ENCODE measurements around the gene ZBTB40.

DNA sequence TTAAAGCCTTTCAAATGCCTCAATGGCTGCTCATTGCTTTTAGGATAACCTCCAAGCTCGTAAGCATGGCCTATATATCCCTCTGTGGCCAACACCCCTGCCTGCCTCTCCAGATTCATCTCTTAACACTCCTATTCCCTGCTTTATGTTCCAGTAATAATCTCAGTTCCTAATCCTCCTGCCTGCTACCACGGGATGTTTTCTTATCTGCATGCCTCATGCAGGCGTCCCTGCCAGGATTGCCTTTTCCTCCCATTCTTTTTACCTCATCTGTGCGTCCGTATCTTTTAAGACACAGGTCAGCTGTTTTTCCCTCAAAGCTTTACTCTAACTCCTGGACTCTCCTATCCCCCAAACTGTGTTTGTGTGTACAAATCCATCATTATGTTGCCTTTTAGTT is 36.1 kb downstream of the ZBTB40 start:
- no peak for TF ChIP-seq NKX3-1 (CRISPR knock-in tag; IDR thresholded peaks at IDR 0.05)
- no peak for TF ChIP-seq CTCF (CRISPR knock-in tag; IDR thresholded peaks at IDR 0.05)
- no peak for TF ChIP-seq KMT2B (CRISPR knock-in tag; IDR thresholded peaks at IDR 0.05)
- TF ChIP-seq POLR2A (IDR thresholded peaks at IDR 0.05; ENCODE audit: insufficient read depth in 1 of 2, low read depth in 2 of 2, low read length in 2 of 2) = no peak
- TF ChIP-seq FOXK2 (IDR thresholded peaks at IDR 0.05) = no peak
- TF ChIP-seq ZNF776 (CRISPR knock-in tag; IDR thresholded peaks at IDR 0.05) = no peak
- TF ChIP-seq, protein P1, sequence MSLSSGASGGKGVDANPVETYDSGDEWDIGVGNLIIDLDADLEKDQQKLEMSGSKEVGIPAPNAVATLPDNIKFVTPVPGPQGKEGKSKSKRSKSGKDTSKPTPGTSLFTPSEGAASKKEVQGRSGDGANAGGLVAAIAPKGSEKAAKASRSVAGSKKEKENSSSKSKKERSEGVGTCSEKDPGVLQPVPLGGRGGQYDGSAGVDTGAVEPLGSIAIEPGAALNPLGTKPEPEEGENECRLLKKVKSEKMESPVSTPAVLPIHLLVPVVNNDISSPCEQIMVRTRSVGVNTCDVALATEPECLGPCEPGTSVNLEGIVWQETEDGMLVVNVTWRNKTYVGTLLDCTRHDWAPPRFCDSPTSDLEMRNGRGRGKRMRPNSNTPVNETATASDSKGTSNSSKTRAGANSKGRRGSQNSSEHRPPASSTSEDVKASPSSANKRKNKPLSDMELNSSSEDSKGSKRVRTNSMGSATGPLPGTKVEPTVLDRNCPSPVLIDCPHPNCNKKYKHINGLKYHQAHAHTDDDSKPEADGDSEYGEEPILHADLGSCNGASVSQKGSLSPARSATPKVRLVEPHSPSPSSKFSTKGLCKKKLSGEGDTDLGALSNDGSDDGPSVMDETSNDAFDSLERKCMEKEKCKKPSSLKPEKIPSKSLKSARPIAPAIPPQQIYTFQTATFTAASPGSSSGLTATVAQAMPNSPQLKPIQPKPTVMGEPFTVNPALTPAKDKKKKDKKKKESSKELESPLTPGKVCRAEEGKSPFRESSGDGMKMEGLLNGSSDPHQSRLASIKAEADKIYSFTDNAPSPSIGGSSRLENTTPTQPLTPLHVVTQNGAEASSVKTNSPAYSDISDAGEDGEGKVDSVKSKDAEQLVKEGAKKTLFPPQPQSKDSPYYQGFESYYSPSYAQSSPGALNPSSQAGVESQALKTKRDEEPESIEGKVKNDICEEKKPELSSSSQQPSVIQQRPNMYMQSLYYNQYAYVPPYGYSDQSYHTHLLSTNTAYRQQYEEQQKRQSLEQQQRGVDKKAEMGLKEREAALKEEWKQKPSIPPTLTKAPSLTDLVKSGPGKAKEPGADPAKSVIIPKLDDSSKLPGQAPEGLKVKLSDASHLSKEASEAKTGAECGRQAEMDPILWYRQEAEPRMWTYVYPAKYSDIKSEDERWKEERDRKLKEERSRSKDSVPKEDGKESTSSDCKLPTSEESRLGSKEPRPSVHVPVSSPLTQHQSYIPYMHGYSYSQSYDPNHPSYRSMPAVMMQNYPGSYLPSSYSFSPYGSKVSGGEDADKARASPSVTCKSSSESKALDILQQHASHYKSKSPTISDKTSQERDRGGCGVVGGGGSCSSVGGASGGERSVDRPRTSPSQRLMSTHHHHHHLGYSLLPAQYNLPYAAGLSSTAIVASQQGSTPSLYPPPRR (CRISPR knock-in tag; IDR thresholded peaks at IDR 0.05; ENCODE audit: borderline replicate concordance) = no peak
- TF ChIP-seq SIN3A (IDR thresholded peaks at IDR 0.05; ENCODE audit: borderline replicate concordance, low read depth, low read length) = no peak
- no peak for TF ChIP-seq ZNF282 (IDR thresholded peaks at IDR 0.05; ENCODE audit: partially characterized antibody)

Data from HepG2 (cell line).